ENCODE results near the gene CTSC. TPM values are rescaled to one million over a fixed set of nuclear protein-coding genes. Genes with fewer than 3 reads are reported as not detected.

CTSC gene
- total RNA-seq, 2 donors from 2014 or later = 15.5 to 33.6 TPM

- no peaks in the 10 kb centered on the region for H3K36me3 ChIP-seq
- H3K27ac ChIP-seq = no peak overlapping the region
Observed at GRCh38 chr11:88300888-88301487, 36.5 kb downstream of the CTSC start.

GRCh38 chr11:88297863-88298262, 39.7 kb downstream of the CTSC start:
- Histone ChIP-seq H3K27ac (no peak overlapping the region), H3K4me1 (no peaks in the 10 kb centered on the region), H3K9me3 (no peaks in the 10 kb centered on the region), H3K36me3 (no peaks in the 10 kb centered on the region), H3K4me3 (no peak overlapping the region), H3K27me3 (no peaks in the 10 kb centered on the region)
- no peak for TF ChIP-seq CTCF (IDR thresholded peaks at IDR 0.05)
- no peak for DNase-seq (ENCODE audit: low spot score)

More at GRCh38 chr11:88300888-88301487, 36.5 kb downstream of the CTSC start:
- H3K4me3 ChIP-seq = no peak overlapping the region
- DNase-seq (ENCODE audit: low spot score) = no peak
- TF ChIP-seq CTCF (IDR thresholded peaks at IDR 0.05) = no peak
- H3K27me3 ChIP-seq = no peaks in the 10 kb centered on the region
- no peaks in the 10 kb centered on the region for H3K9me3 ChIP-seq
- no peaks in the 10 kb centered on the region for H3K4me1 ChIP-seq

- TF ChIP-seq CTCF (IDR thresholded peaks at IDR 0.05) = no peak
- Histone ChIP-seq H3K4me1 (no peaks in the 10 kb centered on the region), H3K9me3 (no peaks in the 10 kb centered on the region), H3K36me3 (no peaks in the 10 kb centered on the region), H3K27ac (no peak overlapping the region), H3K27me3 (no peaks in the 10 kb centered on the region), H3K4me3 (no peak overlapping the region)
- no peak for DNase-seq (ENCODE audit: low spot score)
Observed at GRCh38 chr11:88297421-88297820, 40.1 kb downstream of the CTSC start.

GRCh38 chr11:88295028-88295427, 42.5 kb downstream of the CTSC start:
- Histone ChIP-seq H3K9me3 (no peaks in the 10 kb centered on the region), H3K27ac (no peak overlapping the region), H3K36me3 (no peaks in the 10 kb centered on the region), H3K27me3 (no peaks in the 10 kb centered on the region), H3K4me3 (no peak overlapping the region), H3K4me1 (no peaks in the 10 kb centered on the region)
- no peak for TF ChIP-seq CTCF (IDR thresholded peaks at IDR 0.05)
- no peak for DNase-seq (ENCODE audit: low spot score)

- no peak overlapping the region for H3K27ac ChIP-seq
- no peaks in the 10 kb centered on the region for H3K9me3 ChIP-seq
- H3K4me1 ChIP-seq = no peaks in the 10 kb centered on the region
- DNase-seq (ENCODE audit: low spot score) = no peak
- no peak for TF ChIP-seq CTCF (IDR thresholded peaks at IDR 0.05)
- H3K27me3 ChIP-seq = no peaks in the 10 kb centered on the region
- no peak overlapping the region for H3K4me3 ChIP-seq
- no peaks in the 10 kb centered on the region for H3K36me3 ChIP-seq
Observed at GRCh38 chr11:88293931-88294330, 43.6 kb downstream of the CTSC start.

Data from right atrium auricular region (tissue), 2 donors.